GM12878 (cell line): ENCODE results near the gene UPP2. TPM values are rescaled to one million over a fixed set of nuclear protein-coding genes. Genes with fewer than 3 reads are reported as not detected.

Source experiments
- ATAC-seq: fragments of 200-7000 bp; cut with Tn5 transposase; 3 replicates; pipeline ENCODE4 v1.9.1; 2020; ENCODE audit warnings: mild to moderate bottlenecking, moderate library complexity
- BruUV-seq: library from RNA; stranded (reverse); fragments of 400-500 nt; replicated peaks from 2 replicates; lab custom pipeline; 2021; lab: Mats Ljungman, UMichigan
- CTCF ChIA-PET: fragments of 300-600 bp; sonication (Branson Sonifier 250); formaldehyde crosslinking; extraction: SDS; loops from one replicate; lab custom pipeline; 2021; ENCODE audit warnings: inconsistent platforms; lab: Yijun Ruan, JAX
- POLR2A ChIA-PET: fragments of 350-600 bp; formaldehyde crosslinking; extraction: SDS; loops from one replicate; lab custom pipeline; 2021; ENCODE audit warnings: inconsistent platforms; lab: Charles Lee
- RAD21 ChIA-PET: fragments of 300-600 bp; sonication (Branson Sonifier 250); formaldehyde crosslinking; loops from one replicate; lab custom pipeline; 2023; ENCODE audit warnings: antibody characterized with exemption; ENCODE audit not compliant: unreplicated experiment; lab: Charles Lee
- SMC1A ChIA-PET: fragments of 300-600 bp; sonication (Branson Sonifier 250); formaldehyde crosslinking; loops from one replicate; lab custom pipeline; 2023; ENCODE audit not compliant: unreplicated experiment, uncharacterized antibody; lab: Charles Lee
- DNase-seq: peaks from one replicate; pipeline ENCODE4 v3.0.0-alpha.2; 2011; ENCODE audit warnings: low read depth, low spot score
- FAIRE-seq: peaks from 3 replicates; lab custom pipeline; 2011; peaks lifted over from hg19 to GRCh38; lab: Jason Lieb, UNC
- H2AFZ ChIP-seq: 2 replicates; pipeline ENCODE4 v1.6.0; 2011; ENCODE audit warnings: low read depth, low read length, control low read depth; ENCODE audit not compliant: control insufficient read depth
- H3K27ac ChIP-seq: 2 replicates; pipeline ENCODE4 v1.5.1; 2011; ENCODE audit warnings: control low read depth; ENCODE audit not compliant: control insufficient read depth, insufficient read depth
- H3K27me3 ChIP-seq, 2 experiments: replicated peaks in 1 of 2; 2 replicates each; pipeline versions ENCODE4 v1.6.0 to v1.6.1; 2011; ENCODE audit warnings: low read length in 1 of 2; ENCODE audit not compliant: control insufficient read depth in 2 of 2, insufficient read depth in 2 of 2
- H3K36me3 ChIP-seq, 2 experiments: 2 replicates each; pipeline ENCODE4 v1.5.1; 2011; ENCODE audit warnings: low read length in 1 of 2; ENCODE audit not compliant: control insufficient read depth in 2 of 2, insufficient read depth in 2 of 2
- H3K4me1 ChIP-seq: 2 replicates; pipeline ENCODE4 v1.6.1; 2011; ENCODE audit warnings: mild to moderate bottlenecking, low read length, moderate library complexity, mixed read lengths; ENCODE audit not compliant: control insufficient read depth, insufficient read depth
- H3K4me2 ChIP-seq: 2 replicates; pipeline ENCODE4 v1.6.0; 2011; ENCODE audit warnings: control low read depth; ENCODE audit not compliant: control insufficient read depth, insufficient read depth
- H3K4me3 ChIP-seq: fragments of 200-600 bp; sonication (generic); 2 replicates; pipeline ENCODE4 v1.5.1; 2016
- H3K79me2 ChIP-seq: 2 replicates; pipeline ENCODE4 v1.6.0; 2011; ENCODE audit warnings: low read length; ENCODE audit not compliant: control insufficient read depth, insufficient read depth
- H3K9ac ChIP-seq: 2 replicates; pipeline ENCODE4 v1.8.0; 2011; ENCODE audit warnings: low read length, control low read depth, mixed read lengths; ENCODE audit not compliant: control insufficient read depth, insufficient read depth
- H3K9me3 ChIP-seq: replicated peaks from 3 replicates; pipeline ENCODE4 v1.5.1; 2011; ENCODE audit warnings: mild to moderate bottlenecking, low read length; ENCODE audit not compliant: control insufficient read depth, insufficient read depth
- H4K20me1 ChIP-seq: 2 replicates; pipeline ENCODE4 v1.6.0; 2011; ENCODE audit not compliant: control insufficient read depth, insufficient read depth
- BACH1 ChIP-seq: fragments of 450-650 bp; IDR thresholded peaks from 2 replicates; pipeline ENCODE4 v1.6.1; 2017; ENCODE audit warnings: mild to moderate bottlenecking, borderline replicate concordance
- GATAD2B ChIP-seq: fragments of 450-650 bp; conservative IDR thresholded peaks from 2 replicates; pipeline ENCODE4 v1.6.1; 2017; ENCODE audit warnings: low read depth, mild to moderate bottlenecking, moderate library complexity
- IRF5 ChIP-seq: fragments of 450-650 bp; IDR thresholded peaks from 2 replicates; pipeline ENCODE4 v1.6.1; 2017; ENCODE audit warnings: borderline replicate concordance
- JUNB ChIP-seq: IDR thresholded peaks from 2 replicates; pipeline ENCODE4 v1.6.1; 2016; ENCODE audit warnings: antibody characterized with exemption, mild to moderate bottlenecking
- KLF5 ChIP-seq: fragments of 450-650 bp; IDR thresholded peaks from 2 replicates; pipeline ENCODE4 v1.6.1; 2014; ENCODE audit warnings: mild to moderate bottlenecking; ENCODE audit not compliant: partially characterized antibody
- POLR2A ChIP-seq: IDR thresholded peaks from 2 replicates; pipeline ENCODE4 v1.6.1; 2011; ENCODE audit warnings: low read depth, mild to moderate bottlenecking, low read length
- RELA ChIP-seq: fragments of 450-650 bp; IDR thresholded peaks from 2 replicates; pipeline ENCODE4 v1.8.0; 2014; ENCODE audit warnings: borderline replicate concordance; ENCODE audit not compliant: partially characterized antibody
- SREBF2 ChIP-seq: IDR thresholded peaks from 2 replicates; pipeline ENCODE4 v1.6.1; 2012; ENCODE audit warnings: mild to moderate bottlenecking, low read length
- STAT3 ChIP-seq: IDR thresholded peaks from 2 replicates; pipeline ENCODE4 v1.6.1; 2011; ENCODE audit warnings: low read depth, low read length, improper control_type of control experiment
- TARDBP ChIP-seq: IDR thresholded peaks from 2 replicates; pipeline ENCODE4 v1.6.1; 2016; ENCODE audit warnings: borderline replicate concordance
- ZSCAN29 ChIP-seq: fragments of 450-650 bp; IDR thresholded peaks from 2 replicates; pipeline ENCODE4 v1.6.1; 2017; ENCODE audit warnings: mild to moderate bottlenecking, moderate library complexity
- WGBS: methylation state at CpG from one replicate; pipeline ENCODE4 v1.1.6; 2016; ENCODE audit warnings: low lambda C conversion rate; ENCODE audit not compliant: insufficient replicate concordance, insufficient coverage; ENCODE audit errors: missing lambda C conversion rate; 5-methylcytosine and 5-hydroxymethylcytosine counted together
- in situ Hi-C: fragments of 300-500 bp; cut with MboI; formaldehyde crosslinking; loops from 9 replicates; pipeline ENCODE4 v1.14.3; 2018; ENCODE audit warnings: mixed read lengths
- intact Hi-C: fragments of 100-400 bp; cut with micrococcal nuclease; formaldehyde crosslinking; loops from one replicate; pipeline ENCODE4 v1.14.2; 2022; ENCODE audit not compliant: unreplicated experiment
- polyA plus RNA-seq, 11 experiments: library from polyadenylated mRNA; depleted of rRNA in 4 of 11; unstranded in 6 of 11; stranded (reverse) in 5 of 11; fragments of >200 nt; fragmentation: Nextera tagmentation in 4 of 11; fragmentation: Illumina TruSeq in 1 of 11; extraction: Ambion mirVana in 4 of 11; extraction: Trizol in 1 of 11; gene quantifications; 1 replicate in 1 of 11; 2 replicates in 10 of 11; pipeline versions ENCODE4 v1.2.1 to v1.2.3, GENCODE V29; 2011 to 2016; ENCODE audit warnings: inconsistent platforms in 2 of 11, missing spikeins in 2 of 11, low read depth in 1 of 11
- total RNA-seq, 4 experiments: library from RNA; depleted of rRNA in 3 of 4; stranded (reverse); fragments of >200 nt in 3 of 4; fragmentation: Illumina TruSeq in 1 of 4; extraction: Trizol in 1 of 4; gene quantifications; 2 replicates each; pipeline versions ENCODE4 v1.2.1 to v1.2.3, GENCODE V29; 2013 to 2021
- TF ChIP-seq, protein P1 (sequence below): IDR thresholded peaks from 2 replicates; pipeline ENCODE4 v1.6.1; 2012; ENCODE audit warnings: mild to moderate bottlenecking, low read depth, low read length
- TF ChIP-seq, protein P2 (sequence below): IDR thresholded peaks from 2 replicates; pipeline ENCODE4 v1.6.1; 2011; ENCODE audit warnings: low read depth, low read length, improper control_type of control experiment, borderline replicate concordance

UPP2 gene
- total and polyA plus RNA-seq, 10 of the 15 experiments (the other 5 are each of a cell fraction or from before 2014, with no cell fraction given): not detected

DNA sequence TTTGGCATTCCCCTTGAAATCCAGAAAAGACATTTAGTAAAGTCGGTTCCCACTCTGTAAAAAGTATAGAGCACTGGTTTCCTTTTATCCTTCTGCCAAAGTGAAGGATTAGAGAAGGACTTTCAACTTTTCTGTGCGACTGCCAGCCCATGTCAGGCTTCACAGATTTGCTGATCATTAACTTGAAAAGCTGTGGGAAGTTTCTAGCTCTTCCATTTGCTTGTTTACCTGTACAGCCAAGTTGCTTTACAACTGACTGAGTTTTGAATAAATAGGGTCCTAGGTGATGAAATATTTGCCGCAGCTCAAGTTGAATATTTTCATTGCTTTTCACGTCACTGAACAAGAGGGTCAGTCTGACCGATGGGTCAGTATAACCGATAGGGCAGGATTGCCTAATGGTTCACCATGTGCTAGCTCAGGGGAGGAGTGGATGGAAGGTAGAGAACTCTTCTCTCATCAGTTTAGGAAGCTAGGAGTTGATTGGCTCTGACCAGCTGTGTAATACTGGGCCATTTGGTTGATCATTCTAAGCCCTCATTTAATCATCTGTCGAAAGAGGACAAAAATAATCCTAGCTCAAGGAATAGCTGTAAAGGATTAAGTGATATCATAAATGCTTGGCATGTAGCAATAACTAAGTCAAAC lies 30.4 kb downstream of the UPP2 start:
- CTCF ChIA-PET: interaction anchor here (1.2 to 1.4 kb wide), 2 partner anchors 8 to 622 kb away, joined by 3 to 6 read pairs; no protein-coding TSS in a partner anchor
- intact Hi-C loops: no loop called here
- Histone ChIP-seq H3K27me3 (no peaks in the 10 kb centered on the region; a peak in 1 of 4 replicates), H4K20me1 (no peaks in the 10 kb centered on the region), H3K79me2 (no peaks in the 10 kb centered on the region), H3K4me3 (no peak overlapping the region), H3K9me3 (no peaks in the 10 kb centered on the region), H3K4me2 (no peak overlapping the region), H3K36me3 (no peaks in the 10 kb centered on the region), H2AFZ (no peak overlapping the region), H3K4me1 (no peaks in the 10 kb centered on the region), H3K27ac (no peak overlapping the region), H3K9ac (no peak overlapping the region)
- no peak for ATAC-seq
- SMC1A ChIA-PET: no interaction called here
- WGBS: 22% methylated on average over 7 of the region's 7 CpGs
- no peak for FAIRE-seq
- no peak for TF ChIP-seq JUNB
- TF ChIP-seq, protein P1, sequence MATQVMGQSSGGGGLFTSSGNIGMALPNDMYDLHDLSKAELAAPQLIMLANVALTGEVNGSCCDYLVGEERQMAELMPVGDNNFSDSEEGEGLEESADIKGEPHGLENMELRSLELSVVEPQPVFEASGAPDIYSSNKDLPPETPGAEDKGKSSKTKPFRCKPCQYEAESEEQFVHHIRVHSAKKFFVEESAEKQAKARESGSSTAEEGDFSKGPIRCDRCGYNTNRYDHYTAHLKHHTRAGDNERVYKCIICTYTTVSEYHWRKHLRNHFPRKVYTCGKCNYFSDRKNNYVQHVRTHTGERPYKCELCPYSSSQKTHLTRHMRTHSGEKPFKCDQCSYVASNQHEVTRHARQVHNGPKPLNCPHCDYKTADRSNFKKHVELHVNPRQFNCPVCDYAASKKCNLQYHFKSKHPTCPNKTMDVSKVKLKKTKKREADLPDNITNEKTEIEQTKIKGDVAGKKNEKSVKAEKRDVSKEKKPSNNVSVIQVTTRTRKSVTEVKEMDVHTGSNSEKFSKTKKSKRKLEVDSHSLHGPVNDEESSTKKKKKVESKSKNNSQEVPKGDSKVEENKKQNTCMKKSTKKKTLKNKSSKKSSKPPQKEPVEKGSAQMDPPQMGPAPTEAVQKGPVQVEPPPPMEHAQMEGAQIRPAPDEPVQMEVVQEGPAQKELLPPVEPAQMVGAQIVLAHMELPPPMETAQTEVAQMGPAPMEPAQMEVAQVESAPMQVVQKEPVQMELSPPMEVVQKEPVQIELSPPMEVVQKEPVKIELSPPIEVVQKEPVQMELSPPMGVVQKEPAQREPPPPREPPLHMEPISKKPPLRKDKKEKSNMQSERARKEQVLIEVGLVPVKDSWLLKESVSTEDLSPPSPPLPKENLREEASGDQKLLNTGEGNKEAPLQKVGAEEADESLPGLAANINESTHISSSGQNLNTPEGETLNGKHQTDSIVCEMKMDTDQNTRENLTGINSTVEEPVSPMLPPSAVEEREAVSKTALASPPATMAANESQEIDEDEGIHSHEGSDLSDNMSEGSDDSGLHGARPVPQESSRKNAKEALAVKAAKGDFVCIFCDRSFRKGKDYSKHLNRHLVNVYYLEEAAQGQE: no peak
- in situ Hi-C loops: no loop called here
- POLR2A ChIA-PET: no interaction called here
- RAD21 ChIA-PET: no interaction called here
- DNase-seq: no peak
- BruUV-seq: no TSS peak

DNA sequence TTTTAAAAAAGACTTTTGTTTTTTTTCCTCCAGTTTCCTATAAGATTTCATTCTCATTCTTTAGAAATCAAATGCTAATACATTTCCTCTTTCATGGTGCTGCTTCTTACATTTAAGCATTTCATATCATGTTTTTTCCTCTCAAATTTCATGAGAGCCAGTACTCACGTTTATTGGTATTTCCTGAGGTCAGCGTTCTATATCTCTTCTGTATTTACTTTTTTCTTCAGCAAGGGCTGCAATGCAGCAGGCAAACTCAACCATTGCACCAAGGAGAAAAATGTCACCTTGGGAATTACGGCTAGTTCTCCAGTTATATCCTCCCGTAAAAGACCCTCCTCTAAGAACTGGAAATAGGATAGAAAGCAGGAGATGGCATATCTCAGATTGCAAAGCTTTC lies 32.4 kb downstream of the UPP2 start:
- Histone ChIP-seq H3K4me3 (no peak overlapping the region), H3K4me1 (no peaks in the 10 kb centered on the region), H3K9ac (no peak overlapping the region), H3K4me2 (no peak overlapping the region), H3K27me3 (no peaks in the 10 kb centered on the region; a peak in 1 of 4 replicates), H3K36me3 (no peaks in the 10 kb centered on the region), H4K20me1 (no peaks in the 10 kb centered on the region), H2AFZ (no peak overlapping the region), H3K79me2 (no peaks in the 10 kb centered on the region), H3K27ac (no peak overlapping the region), H3K9me3 (no peaks in the 10 kb centered on the region)
- DNase-seq (no peak), ATAC-seq (no peak), FAIRE-seq (no peak)
- ChIA-PET SMC1A (no interaction called here), RAD21 (no interaction called here), CTCF (no interaction called here), POLR2A (no interaction called here)
- in situ Hi-C loops: no loop called here
- BruUV-seq: no TSS peak
- 18% methylated on average over 4 of the region's 4 CpGs for WGBS
- intact Hi-C loops: no loop called here
- TF ChIP-seq JUNB (no peak), TARDBP (no peak), KLF5 (no peak), ZSCAN29 (no peak), GATAD2B (no peak), POLR2A (no peak), RELA (no peak), STAT3 (no peak), SREBF2 (no peak), BACH1 (no peak), IRF5 (no peak)
- TF ChIP-seq, protein P2, sequence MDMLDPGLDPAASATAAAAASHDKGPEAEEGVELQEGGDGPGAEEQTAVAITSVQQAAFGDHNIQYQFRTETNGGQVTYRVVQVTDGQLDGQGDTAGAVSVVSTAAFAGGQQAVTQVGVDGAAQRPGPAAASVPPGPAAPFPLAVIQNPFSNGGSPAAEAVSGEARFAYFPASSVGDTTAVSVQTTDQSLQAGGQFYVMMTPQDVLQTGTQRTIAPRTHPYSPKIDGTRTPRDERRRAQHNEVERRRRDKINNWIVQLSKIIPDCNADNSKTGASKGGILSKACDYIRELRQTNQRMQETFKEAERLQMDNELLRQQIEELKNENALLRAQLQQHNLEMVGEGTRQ: no peak
